PC-3 (cell line): ENCODE measurements around the gene MAN2B1.

Experiments
- CTCF ChIP-seq: fragments of 300-600 bp; sonication (generic); conservative IDR thresholded peaks from 2 replicates; pipeline ENCODE4 v1.5.1; 2017; ENCODE audit warnings: antibody characterized with exemption, low read depth, mild to moderate bottlenecking, low read length
- EZH2 ChIP-seq: fragments of 300-600 bp; sonication (generic); IDR thresholded peaks from one replicate; pipeline ENCODE4 v1.6.1; 2017; ENCODE audit warnings: antibody characterized with exemption, mild to moderate bottlenecking, low read length; ENCODE audit not compliant: unreplicated experiment
- EZH2phosphoT487 ChIP-seq: fragments of 300-600 bp; sonication (generic); IDR thresholded peaks from 2 replicates; pipeline ENCODE4 v1.6.1; 2018; ENCODE audit warnings: mild to moderate bottlenecking, antibody characterized with exemption, low read length, borderline replicate concordance

GRCh38 chr19:12606796-12607195 is 59.7 kb downstream of the MAN2B1 start:
- TF ChIP-seq CTCF (no peak), EZH2 (no peak), EZH2phosphoT487 (no peak)
